Activated T-cell treated with anti-CD3 and anti-CD28 coated beads for 1 hour (primary cell): Measurements from ENCODE around the gene UROS.

Experiments used
- DNase-seq: peaks from one replicate; pipeline ENCODE4 v3.0.0-alpha.2; 2020; ENCODE audit warnings: low read depth

Gene UROS

GRCh38 chr10:125822878-125823662 lies at the start of gene UROS, which contains the start of gene BCCIP:
TSS of gene UROS (minus strand) at chr10:125823258. CDS start at chr10:125816499, 6,759 bp downstream.
TSS of gene BCCIP (plus strand) at chr10:125823546. CDS start at chr10:125823558, 12 bp downstream.
- DNase-seq = peak; percentile 93

DNA sequence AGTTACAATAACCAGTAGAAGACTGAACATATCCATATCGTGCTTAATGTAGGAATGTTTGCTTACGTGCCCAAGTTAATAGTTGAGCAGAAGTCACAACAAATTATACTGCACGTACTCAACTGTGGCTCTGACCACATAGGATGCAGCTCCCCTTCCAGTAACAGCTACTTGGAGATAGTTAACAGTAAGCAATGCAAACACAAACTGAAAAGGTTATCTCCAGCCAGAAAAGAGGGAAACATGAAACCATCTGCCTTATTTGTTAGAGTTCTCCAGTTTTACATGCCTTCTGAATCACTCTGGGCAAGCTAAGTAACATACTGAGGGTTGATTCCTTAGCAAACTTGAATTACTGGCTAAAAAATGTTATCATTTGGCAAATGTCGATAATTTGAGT lies 48.3 kb upstream of the UROS start:
- DNase-seq = no peak

DNA sequence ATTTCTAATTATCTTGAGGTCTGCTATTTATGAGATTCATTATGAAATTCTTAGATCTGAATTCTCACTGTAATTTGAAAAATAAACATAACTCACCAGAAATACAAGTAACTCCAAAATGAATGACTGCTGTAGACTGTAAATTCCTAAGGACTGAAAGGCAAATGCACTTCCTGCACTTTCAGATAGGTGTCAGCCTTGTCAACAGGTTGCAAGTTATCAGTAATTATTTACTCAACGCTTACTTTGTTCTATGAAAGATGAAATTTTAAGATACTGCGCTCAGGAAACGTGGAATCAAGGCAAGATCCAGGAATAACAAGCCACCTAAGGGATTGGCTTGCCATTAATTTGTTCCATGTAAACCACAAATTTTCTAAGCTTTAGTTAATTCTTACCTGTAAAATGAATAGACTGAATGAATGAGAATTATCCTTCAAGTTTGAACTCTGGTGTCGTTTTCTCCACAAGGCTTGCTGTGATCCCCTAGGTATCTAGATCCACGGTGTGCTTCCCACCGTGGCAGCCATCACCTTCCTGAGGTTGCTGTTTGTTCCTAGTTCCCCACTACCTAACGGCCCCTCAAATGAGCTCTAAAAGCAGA lies 45.4 kb upstream of the UROS start:
- no peak for DNase-seq

GRCh38 chr10:125866421-125867029 lies 43.5 kb upstream of the UROS start:
- DNase-seq = no peak

GRCh38 chr10:125865120-125865519 lies 42.1 kb upstream of the UROS start:
- no peak for DNase-seq

DNA sequence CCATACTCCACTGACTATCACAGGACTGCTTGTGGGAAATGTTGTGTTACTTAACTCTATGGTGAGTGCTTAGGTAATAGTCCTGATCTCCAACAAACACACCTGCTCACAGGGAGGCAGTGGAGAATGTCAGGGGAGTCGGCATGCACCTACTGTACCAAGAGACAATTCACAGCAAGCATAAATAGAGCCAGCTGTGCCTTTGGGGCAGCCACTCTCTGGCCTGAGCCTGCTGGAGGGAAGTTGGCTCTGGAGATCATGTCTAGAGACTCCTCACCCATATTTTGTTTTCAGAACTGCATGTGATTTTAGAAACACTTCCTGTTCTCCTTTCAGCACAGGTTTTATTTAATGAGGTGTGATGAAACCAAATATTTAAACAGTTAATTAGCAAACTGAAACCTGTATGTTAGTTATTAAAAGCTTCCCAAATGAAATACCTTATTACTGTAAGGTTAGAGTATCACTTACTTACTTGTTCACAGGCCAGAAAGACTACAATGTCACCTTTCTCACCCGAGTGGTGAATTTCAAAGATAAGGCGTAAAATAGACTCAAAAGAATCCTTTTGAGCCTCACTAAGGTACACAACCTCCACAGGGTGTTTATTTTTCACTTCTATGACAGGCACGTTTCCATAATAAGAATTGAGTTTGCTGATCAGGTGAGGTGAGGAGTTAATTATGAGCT lies 36.2 kb upstream of the UROS start:
- DNase-seq = no peak

GRCh38 chr10:125857185-125857760 lies 34.2 kb upstream of the UROS start:
- DNase-seq = no peak

GRCh38 chr10:125852487-125852886 lies 29.4 kb upstream of the UROS start:
- no peak for DNase-seq

- DNase-seq = no peak
These were observed 28.0 kb upstream of the UROS start for GRCh38 chr10:125850766-125851731.

- no peak for DNase-seq
These were observed 26.4 kb upstream of the UROS start for GRCh38 chr10:125849448-125849847.

GRCh38 chr10:125848857-125849256 lies 25.8 kb upstream of the UROS start:
- no peak for DNase-seq

- no peak for DNase-seq
These were observed 25.3 kb upstream of the UROS start for GRCh38 chr10:125848371-125848770.

GRCh38 chr10:125846894-125847293 lies 23.8 kb upstream of the UROS start:
- no peak for DNase-seq

DNA sequence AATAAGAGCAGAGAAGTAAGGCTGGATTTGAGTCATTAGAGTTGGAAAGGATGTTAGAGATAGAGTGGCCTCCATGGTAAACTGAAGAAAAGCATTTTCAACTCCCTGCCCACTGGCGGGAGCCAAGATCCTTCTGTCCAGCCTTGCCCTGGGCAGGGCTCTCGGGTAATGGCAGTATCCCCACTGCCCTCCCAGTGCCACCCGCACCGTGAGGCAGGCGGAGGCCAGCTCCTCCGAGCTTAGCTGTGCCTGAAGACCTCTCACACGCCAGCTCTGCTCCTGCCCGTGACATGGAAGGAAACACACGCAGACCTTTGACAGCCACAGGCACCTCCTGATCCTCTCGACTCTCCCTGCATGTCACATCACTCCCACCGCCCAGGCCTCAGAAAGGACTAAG lies 22.6 kb upstream of the UROS start:
- no peak for DNase-seq

- DNase-seq = no peak
These were observed 21.7 kb upstream of the UROS start for GRCh38 chr10:125844751-125845221.

- no peak for DNase-seq
These were observed 20.7 kb upstream of the UROS start for GRCh38 chr10:125843603-125844329.

DNA sequence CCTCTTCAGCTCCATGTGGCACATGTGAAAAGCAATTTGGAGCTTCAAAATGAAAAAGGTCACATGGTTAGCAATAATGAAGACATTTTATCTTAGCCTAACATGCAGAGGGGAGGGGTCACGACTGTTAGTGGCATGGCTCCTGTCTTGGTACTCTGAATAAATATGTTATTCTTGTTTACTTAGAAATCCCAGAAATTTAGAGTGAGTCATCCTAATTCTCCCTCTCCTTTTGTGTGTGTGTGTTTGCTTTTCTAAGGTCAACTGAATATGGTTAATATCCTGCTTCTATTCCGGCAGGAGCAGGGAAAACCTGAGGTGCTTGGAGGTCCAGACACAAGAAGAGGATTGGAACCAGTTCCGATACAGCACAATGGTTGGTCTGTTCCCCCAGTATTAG lies 17.9 kb upstream of the UROS start:
- no peak for DNase-seq

- DNase-seq = no peak
These were observed 17.3 kb upstream of the UROS start for GRCh38 chr10:125840406-125840805.

DNA sequence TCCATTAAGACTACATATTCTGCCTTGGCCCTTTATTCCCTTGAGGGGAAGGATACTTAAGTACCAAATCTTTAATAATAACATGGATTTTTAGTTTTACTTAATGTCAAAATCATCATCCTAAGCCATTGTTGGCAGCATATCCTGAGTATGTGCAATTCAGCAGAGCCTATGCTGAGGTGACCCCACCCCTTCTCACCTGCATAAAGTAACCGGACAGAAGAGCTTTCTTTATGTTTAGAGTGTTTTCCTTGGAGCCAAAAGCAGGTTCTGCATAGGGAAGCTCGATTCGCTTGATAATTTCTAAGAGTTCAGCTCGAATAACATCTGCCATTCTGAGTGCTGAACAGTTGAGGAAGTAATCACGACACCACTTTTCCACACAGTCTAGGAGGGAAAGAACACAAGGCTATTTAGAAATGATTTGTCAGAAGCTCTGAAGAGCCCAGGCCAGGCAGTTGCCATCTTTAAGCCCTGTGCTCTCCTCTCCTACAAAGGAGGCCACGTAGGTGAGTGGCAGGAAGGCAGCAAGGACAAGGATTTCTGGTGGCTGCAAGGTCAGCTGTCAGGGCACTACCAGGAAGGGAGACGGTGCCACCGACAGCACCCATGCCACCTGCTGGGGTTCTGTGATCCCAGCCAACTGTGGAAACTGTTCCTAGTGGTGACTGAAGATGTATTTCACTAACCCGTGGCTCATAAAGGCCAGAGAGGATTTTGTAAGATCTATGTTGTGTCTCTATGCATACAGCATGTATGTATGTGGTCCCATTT lies 15.9 kb upstream of the UROS start:
- no peak for DNase-seq
